GM19452 (cell line): ENCODE measurements around the gene SLC6A7.

Source experiments
- ATAC-seq: cut with Tn5 transposase; IDR thresholded peaks from one replicate; pipeline ENCODE4 v1.9.1; 2021; ENCODE audit not compliant: unreplicated experiment

Gene SLC6A7

GRCh38 chr5:150172145-150172544 lies 17.7 kb upstream of the SLC6A7 start:
- ATAC-seq = no peak

- no peak for ATAC-seq
These were observed 17.3 kb upstream of the SLC6A7 start for GRCh38 chr5:150172556-150172955.

GRCh38 chr5:150173161-150173560 lies 16.7 kb upstream of the SLC6A7 start:
- no peak for ATAC-seq

- no peak for ATAC-seq
These were observed 15.6 kb upstream of the SLC6A7 start for GRCh38 chr5:150174285-150174684.

- ATAC-seq = no peak
These were observed 14.8 kb upstream of the SLC6A7 start for GRCh38 chr5:150175076-150175475.

- ATAC-seq = no peak
These were observed 14.3 kb upstream of the SLC6A7 start for GRCh38 chr5:150175536-150175935.

GRCh38 chr5:150176745-150177477 lies 13.0 kb upstream of the SLC6A7 start:
- ATAC-seq = no peak

- ATAC-seq = no peak
These were observed 12.1 kb upstream of the SLC6A7 start for GRCh38 chr5:150177721-150178120.

GRCh38 chr5:150178262-150178661 lies 11.6 kb upstream of the SLC6A7 start:
- no peak for ATAC-seq

GRCh38 chr5:150179019-150179620 lies 10.7 kb upstream of the SLC6A7 start:
- ATAC-seq = no peak

GRCh38 chr5:150180241-150181026 lies 9.4 kb upstream of the SLC6A7 start:
- no peak for ATAC-seq

- ATAC-seq = no peak
These were observed 8.8 kb upstream of the SLC6A7 start for GRCh38 chr5:150181027-150181426.

GRCh38 chr5:150181766-150182545 lies 7.9 kb upstream of the SLC6A7 start:
- no peak for ATAC-seq

GRCh38 chr5:150182774-150183173 lies 7.1 kb upstream of the SLC6A7 start:
- ATAC-seq = no peak

GRCh38 chr5:150183436-150183835 lies 6.4 kb upstream of the SLC6A7 start:
- ATAC-seq = no peak

- no peak for ATAC-seq
These were observed 5.9 kb upstream of the SLC6A7 start for GRCh38 chr5:150184006-150184405.

- no peak for ATAC-seq
These were observed 4.6 kb upstream of the SLC6A7 start for GRCh38 chr5:150184990-150185912.

- no peak for ATAC-seq
These were observed 3.7 kb upstream of the SLC6A7 start for GRCh38 chr5:150186137-150186536.

- no peak for ATAC-seq
These were observed 3.0 kb upstream of the SLC6A7 start for GRCh38 chr5:150186897-150187296.

- ATAC-seq = no peak
These were observed 1.6 kb upstream of the SLC6A7 start for GRCh38 chr5:150188146-150188842.
